Omental fat pad (tissue), 4 donors: ENCODE measurements around the gene DOCK4. TPM values are rescaled to one million over a fixed set of nuclear protein-coding genes. Genes with fewer than 3 reads are reported as not detected.

Source experiments
- ATAC-seq: fragments of 150-250 bp; one replicate; pipeline ENCODE4 v1.9.1; 2016; ENCODE audit warnings: mild to moderate bottlenecking, moderate library complexity; ENCODE audit not compliant: low FRiP score
- DNase-seq: peaks from one replicate; pipeline ENCODE4 v3.0.0-alpha.2; 2019; ENCODE audit warnings: low spot score
- total RNA-seq, 4 donors: library from RNA; depleted of rRNA; stranded (reverse); fragments of >200 nt; gene quantifications; one replicate each; pipeline ENCODE4 v1.1.0, GENCODE V29; 2016
- TF ChIP-seq, protein P1 (sequence below), 3 donors: fragments of 450-650 bp; IDR thresholded peaks; one replicate each; pipeline ENCODE4 v1.5.1; 2016 to 2017; ENCODE audit warnings: antibody characterized with exemption in 3 of 3, mild to moderate bottlenecking in 3 of 3, moderate library complexity in 2 of 3

DOCK4 gene
- total RNA-seq, 4 donors from 2014 or later, result 47.5 to 86.9 (median 59.7) TPM

DNA sequence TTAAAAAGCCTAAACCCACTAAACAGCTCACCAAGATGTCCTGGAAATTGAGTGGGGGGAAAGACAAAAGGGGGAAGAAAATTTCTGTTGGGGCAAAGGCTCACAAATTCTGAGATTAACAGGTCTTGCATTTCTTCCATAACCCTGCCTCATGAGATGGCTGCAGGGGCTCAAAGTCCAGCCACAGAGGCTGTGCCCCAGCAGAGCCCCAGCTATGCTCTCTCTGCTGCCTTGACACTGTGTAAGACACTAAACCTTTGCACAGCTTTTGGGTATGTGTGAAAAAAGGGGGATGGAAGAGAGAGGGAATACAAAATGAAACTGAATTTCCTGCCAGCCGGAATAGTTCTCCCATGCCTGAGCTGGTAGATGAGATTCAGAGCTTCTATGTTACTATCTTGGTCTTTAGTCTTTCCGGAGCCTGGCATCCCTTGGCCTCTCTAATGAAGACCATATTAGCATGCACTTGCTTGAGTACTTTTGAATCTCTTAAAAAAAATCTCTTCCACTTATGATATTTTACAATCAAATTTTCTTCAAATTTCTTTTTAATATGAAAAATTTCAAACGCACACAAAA is 403.9 kb downstream of the DOCK4 start:
- ATAC-seq (no peak), DNase-seq (no peak)
- TF ChIP-seq, protein P1, sequence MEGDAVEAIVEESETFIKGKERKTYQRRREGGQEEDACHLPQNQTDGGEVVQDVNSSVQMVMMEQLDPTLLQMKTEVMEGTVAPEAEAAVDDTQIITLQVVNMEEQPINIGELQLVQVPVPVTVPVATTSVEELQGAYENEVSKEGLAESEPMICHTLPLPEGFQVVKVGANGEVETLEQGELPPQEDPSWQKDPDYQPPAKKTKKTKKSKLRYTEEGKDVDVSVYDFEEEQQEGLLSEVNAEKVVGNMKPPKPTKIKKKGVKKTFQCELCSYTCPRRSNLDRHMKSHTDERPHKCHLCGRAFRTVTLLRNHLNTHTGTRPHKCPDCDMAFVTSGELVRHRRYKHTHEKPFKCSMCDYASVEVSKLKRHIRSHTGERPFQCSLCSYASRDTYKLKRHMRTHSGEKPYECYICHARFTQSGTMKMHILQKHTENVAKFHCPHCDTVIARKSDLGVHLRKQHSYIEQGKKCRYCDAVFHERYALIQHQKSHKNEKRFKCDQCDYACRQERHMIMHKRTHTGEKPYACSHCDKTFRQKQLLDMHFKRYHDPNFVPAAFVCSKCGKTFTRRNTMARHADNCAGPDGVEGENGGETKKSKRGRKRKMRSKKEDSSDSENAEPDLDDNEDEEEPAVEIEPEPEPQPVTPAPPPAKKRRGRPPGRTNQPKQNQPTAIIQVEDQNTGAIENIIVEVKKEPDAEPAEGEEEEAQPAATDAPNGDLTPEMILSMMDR (IDR thresholded peaks at IDR 0.05), result no peak

DNA sequence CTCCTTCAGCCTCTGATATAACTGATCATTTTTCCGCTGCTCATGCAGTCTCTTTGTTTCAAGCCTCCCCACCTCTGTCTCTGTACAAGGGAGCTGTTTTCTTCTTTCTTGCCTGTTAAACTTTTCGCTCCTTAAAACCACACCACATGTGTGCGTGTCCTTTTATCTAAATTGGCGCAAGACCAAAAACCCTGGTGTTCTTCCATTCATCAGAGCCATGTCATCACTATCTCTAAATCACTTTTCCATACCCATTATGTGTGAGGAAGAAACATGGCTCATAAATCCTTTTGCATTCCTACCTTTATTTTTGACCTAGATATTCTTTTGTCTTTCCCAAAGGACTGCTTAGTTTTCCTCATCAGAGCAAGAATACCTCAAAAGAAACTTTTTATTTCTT is 404.9 kb downstream of the DOCK4 start:
- DNase-seq (no peak), ATAC-seq (no peak)
- TF ChIP-seq, protein P1 (IDR thresholded peaks at IDR 0.05), result no peak

DNA sequence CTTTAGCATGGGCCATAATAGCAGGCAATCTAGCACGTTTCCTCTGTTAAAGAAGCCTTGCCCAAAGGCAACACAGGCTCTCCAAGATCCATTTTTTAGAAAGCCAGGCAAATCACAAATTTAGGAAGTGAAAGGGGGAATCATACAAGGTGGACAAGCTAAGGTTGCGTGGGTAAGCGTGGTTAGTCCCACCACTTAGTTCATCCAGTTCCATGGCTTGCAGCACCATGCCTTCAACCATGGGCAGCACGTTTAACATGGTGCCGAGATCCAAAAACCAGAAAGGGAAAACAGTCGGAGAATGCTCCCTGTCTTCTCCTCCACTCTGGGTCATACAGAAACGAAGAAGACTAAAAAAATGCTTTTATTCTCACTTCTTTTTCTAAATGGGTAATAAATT is 409.5 kb downstream of the DOCK4 start:
- DNase-seq (no peak), ATAC-seq (no peak)
- TF ChIP-seq, protein P1 (IDR thresholded peaks at IDR 0.05), result no peak

DNA sequence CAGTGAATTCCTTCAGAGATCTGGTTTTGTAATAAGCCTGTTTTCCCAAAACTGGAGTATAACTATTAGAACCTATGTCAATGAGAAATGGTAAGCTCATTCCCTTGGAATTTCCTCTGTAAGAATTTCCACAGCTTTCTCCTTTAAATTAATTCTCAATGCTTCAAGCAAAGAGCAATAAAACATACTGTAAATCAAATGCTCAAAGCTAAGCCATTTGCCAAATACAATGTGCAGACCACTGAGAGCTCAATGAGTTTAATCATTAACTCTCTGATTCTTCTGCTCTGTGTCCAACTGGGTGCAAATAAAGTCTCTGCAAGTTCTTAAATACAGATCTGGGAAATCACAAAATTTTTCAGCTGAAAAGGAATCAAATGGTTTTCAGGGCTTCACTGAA is 416.3 kb downstream of the DOCK4 start:
- TF ChIP-seq, protein P1 (IDR thresholded peaks at IDR 0.05), result no peak
- ATAC-seq, result no peak
- DNase-seq, result no peak

DNA sequence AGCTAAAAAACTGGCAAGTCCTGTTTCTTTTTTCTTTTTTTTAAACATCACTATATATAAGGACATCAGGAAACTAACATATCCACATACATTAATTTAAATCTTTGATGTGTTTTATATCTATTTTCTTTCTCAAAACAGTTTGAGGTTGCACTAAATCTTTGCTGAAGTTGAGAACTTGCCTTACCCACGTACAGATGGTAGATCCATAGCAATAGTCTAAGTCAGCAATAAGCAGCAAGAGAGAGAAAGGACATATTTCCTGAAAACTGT is 417.2 kb downstream of the DOCK4 start:
- ATAC-seq, result no peak
- TF ChIP-seq, protein P1 (IDR thresholded peaks at IDR 0.05), result no peak
- no peak for DNase-seq

DNA sequence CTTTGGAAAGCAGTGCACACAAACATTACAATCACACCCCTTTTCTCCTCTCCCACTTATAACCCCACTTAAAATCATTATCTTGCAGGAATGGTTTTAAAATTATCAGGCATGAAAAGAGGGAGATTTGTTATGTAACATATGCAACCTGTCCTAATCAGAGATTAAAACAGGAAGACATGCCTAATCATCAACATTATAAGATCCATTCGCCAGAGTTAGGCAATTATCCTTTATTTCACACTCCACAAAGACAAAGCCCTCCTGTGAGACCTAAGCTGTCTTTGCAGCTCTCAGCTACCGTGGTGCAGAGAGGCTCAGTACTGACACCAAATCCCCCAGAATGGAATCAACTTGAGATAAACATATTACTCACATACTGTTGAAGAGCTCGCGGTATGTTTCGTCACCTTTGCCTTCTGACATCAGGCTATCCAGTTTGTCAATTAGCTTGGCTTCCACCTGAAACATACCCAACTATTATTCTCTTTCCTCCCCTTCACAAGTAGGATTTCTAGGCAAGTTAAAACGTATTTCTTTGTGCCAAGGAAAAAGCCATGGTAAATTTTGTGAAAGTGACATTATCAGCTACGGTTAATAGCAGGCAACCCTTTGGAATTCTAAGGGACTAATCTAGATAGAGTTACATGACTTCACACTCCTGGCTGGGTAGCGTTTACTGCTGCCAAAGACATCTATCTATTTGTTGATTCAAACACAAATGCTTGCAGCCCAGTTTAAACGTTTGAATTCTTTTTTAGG is 417.7 kb downstream of the DOCK4 start:
- DNase-seq, result no peak
- ATAC-seq, result no peak
- TF ChIP-seq, protein P1 (IDR thresholded peaks at IDR 0.05), result no peak

DNA sequence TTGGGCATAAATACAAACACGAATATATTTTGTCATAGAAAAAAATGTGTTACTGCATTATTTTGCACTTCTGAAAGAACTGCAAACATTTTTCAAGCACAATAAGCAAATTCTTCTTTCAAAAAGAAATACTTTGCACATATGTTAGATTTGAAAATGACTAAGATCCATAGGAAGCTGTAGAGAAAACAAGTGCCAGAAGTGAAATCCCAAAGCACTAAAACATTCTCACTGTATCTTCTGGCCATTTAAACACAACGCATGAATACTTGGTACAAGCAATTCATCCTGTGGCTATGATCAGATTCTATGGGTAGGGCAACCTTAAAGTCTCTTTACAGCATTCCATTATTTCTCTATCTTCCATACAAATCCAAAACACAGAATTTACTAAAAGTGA is 418.5 kb downstream of the DOCK4 start:
- ATAC-seq (no peak), DNase-seq (no peak)
- TF ChIP-seq, protein P1 (IDR thresholded peaks at IDR 0.05), result no peak
